Erythroblast (primary cell): ENCODE results near the gene SLC22A1.
"Not testable (repeated sequence)": the region's sequence is repeated elsewhere in the genome, so short reads cannot be mapped to it uniquely, and the experiment has no call there.

Experiments
- DNase-seq, 2 experiments: peaks; one replicate each; lab custom pipeline; 2025; lab: John Stamatoyannopoulos, UW
- GATA1 ChIP-seq: IDR thresholded peaks from 2 replicates; pipeline ENCODE4 v1.6.1; 2011; ENCODE audit warnings: low read depth, mild to moderate bottlenecking, control low read depth, low read length, moderate library complexity
- POLR2A ChIP-seq: IDR thresholded peaks from 2 replicates; pipeline ENCODE4 v1.6.1; 2011; ENCODE audit warnings: mild to moderate bottlenecking, low read length

The SLC22A1 gene

DNA sequence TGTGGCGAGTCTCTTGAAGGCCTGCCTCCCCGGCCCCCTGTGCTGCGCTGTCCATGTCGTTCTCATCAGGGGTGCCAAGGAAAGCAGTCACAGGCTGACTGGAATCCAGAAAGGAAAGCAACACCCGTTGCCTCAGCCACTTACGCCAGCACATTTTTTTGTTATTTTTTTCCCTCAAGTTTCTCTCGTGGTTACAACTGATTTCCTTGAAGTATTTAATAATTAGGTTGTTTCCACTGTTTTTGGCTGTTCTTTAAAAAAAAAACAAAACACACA, 17.9 kb upstream of the SLC22A1 start:
- no peak for DNase-seq
- no peak for TF ChIP-seq GATA1
- no peak for TF ChIP-seq POLR2A

DNA sequence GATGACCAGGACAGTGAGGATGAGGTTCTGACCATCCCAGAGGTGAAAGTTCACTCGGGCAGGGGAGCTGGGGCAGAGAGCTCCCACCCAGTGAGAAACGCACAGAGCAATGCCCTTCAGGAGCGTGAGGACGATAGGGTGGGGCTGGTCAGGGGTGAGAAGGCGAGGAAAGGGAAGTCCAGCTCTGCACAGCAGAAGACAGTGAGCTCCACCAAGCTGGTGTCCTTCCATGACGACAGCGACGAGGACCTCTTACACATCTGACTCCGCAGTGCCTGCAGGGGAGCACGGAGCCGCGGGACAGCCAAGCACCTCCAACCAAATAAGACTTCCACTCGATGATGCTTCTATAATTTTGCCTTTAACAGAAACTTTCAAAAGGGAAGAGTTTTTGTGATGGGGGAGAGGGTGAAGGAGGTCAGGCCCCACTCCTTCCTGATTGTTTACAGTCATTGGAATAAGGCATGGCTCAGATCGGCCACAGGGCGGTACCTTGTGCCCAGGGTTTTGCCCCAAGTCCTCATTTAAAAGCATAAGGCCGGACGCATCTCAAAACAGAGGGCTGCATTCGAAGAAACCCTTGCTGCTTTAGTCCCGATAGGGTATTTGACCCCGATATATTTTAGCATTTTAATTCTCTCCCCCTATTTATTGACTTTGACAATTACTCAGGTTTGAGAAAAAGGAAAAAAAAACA, 16.6 kb upstream of the SLC22A1 start:
- no peak for TF ChIP-seq POLR2A

DNA sequence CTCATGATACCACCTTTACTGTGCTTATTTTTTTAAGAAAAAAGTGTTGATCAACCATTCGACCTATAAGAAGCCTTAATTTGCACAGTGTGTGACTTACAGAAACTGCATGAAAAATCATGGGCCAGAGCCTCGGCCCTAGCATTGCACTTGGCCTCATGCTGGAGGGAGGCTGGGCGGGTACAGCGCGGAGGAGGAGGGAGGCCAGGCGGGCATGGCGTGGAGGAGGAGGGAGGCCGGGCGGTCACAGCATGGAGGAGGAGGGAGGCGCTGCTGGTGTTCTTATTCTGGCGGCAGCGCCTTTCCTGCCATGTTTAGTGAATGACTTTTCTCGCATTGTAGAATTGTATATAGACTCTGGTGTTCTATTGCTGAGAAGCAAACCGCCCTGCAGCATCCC, 15.6 kb upstream of the SLC22A1 start:
- TF ChIP-seq POLR2A, result no peak
- TF ChIP-seq GATA1, result no peak

More for the DNA sequence above, 16.6 kb upstream of the SLC22A1 start:
- no peak for DNase-seq

DNA sequence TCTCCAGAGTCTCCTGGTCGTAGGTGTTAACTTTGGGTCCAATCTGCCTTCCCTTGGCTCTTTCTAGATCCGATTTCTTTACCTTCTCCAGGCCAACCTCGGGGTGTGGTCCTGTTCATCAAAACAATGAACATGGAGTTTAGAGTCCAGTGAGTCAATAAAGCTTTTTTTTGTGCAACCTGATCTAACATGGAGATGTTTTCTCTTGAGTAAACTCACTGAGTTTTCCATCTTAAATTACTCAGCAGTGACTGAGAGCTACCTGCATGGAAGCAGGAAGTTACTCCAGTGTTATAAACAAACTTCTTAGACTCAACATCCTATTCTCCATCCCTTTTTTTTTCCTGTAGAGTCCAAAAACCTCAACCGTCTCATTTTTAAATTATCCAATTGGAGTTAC, 14.9 kb upstream of the SLC22A1 start:
- no peak for TF ChIP-seq POLR2A
- DNase-seq, result no peak

More for the DNA sequence above, 15.6 kb upstream of the SLC22A1 start:
- DNase-seq, result no peak

DNA sequence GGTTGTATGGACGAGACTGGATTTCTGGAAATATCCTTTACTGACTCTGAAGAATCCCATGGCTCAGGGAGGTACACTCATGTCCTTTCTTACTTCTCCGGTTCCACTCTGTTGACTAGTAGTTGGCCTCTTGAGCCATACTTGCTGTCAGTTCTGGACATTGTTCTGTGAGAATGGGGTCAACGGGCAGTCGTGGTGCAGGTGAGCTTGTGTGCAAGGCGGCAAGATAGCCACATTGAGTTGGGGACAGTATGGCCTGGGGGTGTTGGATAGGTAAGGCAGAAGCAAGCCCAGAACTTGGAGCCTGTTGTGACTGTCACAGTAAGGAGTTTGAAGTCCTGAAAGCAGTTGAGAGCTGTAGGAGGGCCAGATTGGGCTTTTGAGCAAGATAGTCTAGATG, 13.5 kb upstream of the SLC22A1 start:
- DNase-seq, result no peak
- TF ChIP-seq GATA1 (no peak), POLR2A (no peak)

DNA sequence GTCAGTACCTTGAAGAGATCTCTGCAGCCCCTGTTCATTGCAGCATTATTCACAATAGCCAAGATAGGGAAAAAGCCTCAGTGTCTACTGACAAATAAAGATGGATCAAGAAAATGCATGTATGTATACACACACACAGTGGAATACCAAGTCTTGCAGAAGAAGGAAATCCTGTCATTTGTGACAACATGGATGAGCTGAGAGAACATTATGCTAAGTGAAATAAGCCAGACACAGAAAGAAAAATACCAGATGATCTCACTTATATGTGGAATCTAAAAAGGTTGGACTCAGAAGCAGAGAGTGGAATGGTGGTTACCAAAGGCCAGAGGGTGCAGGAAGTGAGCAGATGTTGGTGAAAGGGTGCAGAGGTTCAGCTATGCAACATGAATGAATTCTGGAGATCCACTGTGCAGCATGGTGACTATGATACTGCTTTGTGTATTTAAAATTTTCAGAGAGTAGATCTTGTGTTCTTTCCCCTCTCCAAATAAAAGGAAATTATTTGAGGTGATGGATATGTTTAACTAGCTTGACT, 11.0 kb upstream of the SLC22A1 start:
- no peak for DNase-seq
- TF ChIP-seq POLR2A (no peak), GATA1 (no peak)

GRCh38 chr6:160111806-160112205, 9.8 kb upstream of the SLC22A1 start:
- DNase-seq, result no peak
- TF ChIP-seq GATA1, result no peak
- TF ChIP-seq POLR2A, result no peak

GRCh38 chr6:160112628-160113299, 8.9 kb upstream of the SLC22A1 start:
- DNase-seq, result no peak

GRCh38 chr6:160114536-160114935, 7.1 kb upstream of the SLC22A1 start:
- DNase-seq, result not testable (repeated sequence)

More at GRCh38 chr6:160112628-160113299, 8.9 kb upstream of the SLC22A1 start:
- TF ChIP-seq POLR2A, result no peak
- TF ChIP-seq GATA1, result no peak

- no peak for TF ChIP-seq POLR2A
- TF ChIP-seq GATA1, result no peak
- no peak for DNase-seq
Measured at GRCh38 chr6:160115421-160115820, 6.2 kb upstream of the SLC22A1 start.

- TF ChIP-seq POLR2A, result no peak
- no peak for TF ChIP-seq GATA1
- no peak for DNase-seq
Measured at GRCh38 chr6:160116411-160116810, 5.2 kb upstream of the SLC22A1 start.

- no peak for DNase-seq
- TF ChIP-seq POLR2A, result no peak
Measured at GRCh38 chr6:160117137-160117536, 4.5 kb upstream of the SLC22A1 start.

DNA sequence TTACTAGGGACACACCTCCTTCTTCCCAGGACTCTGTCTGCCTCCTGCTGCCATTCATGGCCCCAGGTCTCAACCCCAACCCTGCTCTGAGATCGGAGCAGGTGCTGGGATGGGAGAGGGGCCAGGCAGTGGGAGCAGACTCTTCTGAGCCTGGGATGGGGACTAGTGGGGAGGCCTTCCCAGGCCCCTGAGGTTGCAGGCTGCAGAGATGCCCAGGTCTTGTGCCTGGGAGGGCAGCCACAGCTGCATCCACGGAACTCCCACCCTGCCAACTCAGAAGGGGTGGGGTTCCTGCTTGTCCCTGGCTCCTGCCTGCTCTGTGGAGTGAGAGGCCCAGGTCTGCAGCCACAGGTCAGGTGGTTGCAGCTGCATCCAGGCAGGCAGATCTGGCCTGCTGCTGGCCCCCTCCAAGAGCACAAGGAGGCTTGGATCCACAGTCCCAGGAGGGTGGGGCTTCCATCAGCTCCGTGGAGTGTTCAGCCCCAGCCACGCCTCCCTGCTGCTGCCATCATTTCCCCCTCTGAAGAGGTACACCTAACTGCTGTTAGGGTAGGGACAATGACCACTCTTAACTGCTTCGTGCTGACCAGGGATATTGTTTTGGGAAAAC, 2.9 kb upstream of the SLC22A1 start:
- no peak for TF ChIP-seq POLR2A
- no peak for TF ChIP-seq GATA1
- DNase-seq, result no peak

- TF ChIP-seq GATA1, result no peak
- TF ChIP-seq POLR2A, result no peak
- DNase-seq, result no peak
Measured at GRCh38 chr6:160120087-160120486, 1.5 kb upstream of the SLC22A1 start.

DNA sequence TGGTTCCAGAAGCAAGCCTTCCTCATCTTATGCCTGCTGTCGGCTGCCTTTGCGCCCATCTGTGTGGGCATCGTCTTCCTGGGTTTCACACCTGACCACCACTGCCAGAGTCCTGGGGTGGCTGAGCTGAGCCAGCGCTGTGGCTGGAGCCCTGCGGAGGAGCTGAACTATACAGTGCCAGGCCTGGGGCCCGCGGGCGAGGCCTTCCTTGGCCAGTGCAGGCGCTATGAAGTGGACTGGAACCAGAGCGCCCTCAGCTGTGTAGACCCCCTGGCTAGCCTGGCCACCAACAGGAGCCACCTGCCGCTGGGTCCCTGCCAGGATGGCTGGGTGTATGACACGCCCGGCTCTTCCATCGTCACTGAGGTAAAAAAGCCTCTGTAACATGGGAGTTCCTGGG, 366 bp downstream of the SLC22A1 start:
- no peak for DNase-seq
- TF ChIP-seq GATA1 (no peak), POLR2A (no peak)
